Upper lobe of left lung (tissue), 6 donors: Measurements from ENCODE around the gene PLEKHM1. TPM values are rescaled to one million over a fixed set of nuclear protein-coding genes. Genes with fewer than 3 reads are reported as not detected.

Source experiments
- ATAC-seq, 2 donors: fragments of 200-7000 bp; cut with Tn5 transposase; one replicate each; pipeline ENCODE4 v1.9.1; 2022; ENCODE audit warnings: mild to moderate bottlenecking in 2 of 2, moderate library complexity in 2 of 2; ENCODE audit not compliant: low FRiP score in 2 of 2
- DNase-seq, 2 donors: peaks; one replicate each; pipeline ENCODE4 v3.0.0-alpha.2; 2019 to 2020
- H3K27ac ChIP-seq, 4 donors: fragments of 200-600 bp; sonication (generic); one replicate each; pipeline ENCODE4 v1.5.1; 2016 to 2019
- H3K27me3 ChIP-seq, 4 donors: fragments of 200-600 bp; sonication (generic); one replicate each; pipeline ENCODE4 v1.5.1; 2017 to 2019
- H3K36me3 ChIP-seq, 4 donors: fragments of 200-600 bp; sonication (generic); one replicate each; pipeline ENCODE4 v1.5.1; 2016 to 2019
- H3K4me1 ChIP-seq, 4 donors: fragments of 200-600 bp; sonication (generic); one replicate each; pipeline ENCODE4 v1.5.1; 2018 to 2019
- H3K4me3 ChIP-seq, 4 donors: fragments of 200-600 bp; sonication (generic); one replicate each; pipeline ENCODE4 v1.5.1; 2017 to 2019; ENCODE audit warnings: mild to moderate bottlenecking in 2 of 4, moderate library complexity in 1 of 4
- H3K9me3 ChIP-seq, 4 donors: fragments of 200-600 bp; sonication (generic); one replicate each; pipeline ENCODE4 v1.5.1; 2018 to 2019
- CTCF ChIP-seq, 6 experiments: fragments of 450-650 bp in 4 of 6; fragments of 200-600 bp in 2 of 6; sonication (generic) in 2 of 6; IDR thresholded peaks; one replicate each; pipeline ENCODE4 v1.5.1; 2016 to 2019; ENCODE audit warnings: antibody characterized with exemption in 6 of 6
- EP300 ChIP-seq, 4 donors: sonication (generic); formaldehyde crosslinking; IDR thresholded peaks; one replicate each; pipeline ENCODE4 v1.5.1; 2017; ENCODE audit warnings: antibody characterized with exemption in 4 of 4, control low read depth in 2 of 4
- POLR2A ChIP-seq, 4 donors: fragments of 450-650 bp; IDR thresholded peaks; one replicate each; pipeline ENCODE4 v1.5.1; 2016 to 2017; ENCODE audit warnings: antibody characterized with exemption in 4 of 4, mild to moderate bottlenecking in 2 of 4
- POLR2AphosphoS5 ChIP-seq, 2 donors: sonication (generic); formaldehyde crosslinking; IDR thresholded peaks; one replicate each; pipeline ENCODE4 v1.5.1; 2017; ENCODE audit warnings: antibody characterized with exemption in 2 of 2
- WGBS, 2 donors: methylation state at CpG; one replicate each; pipeline ENCODE4 v1.1.5; 2017 to 2018; 5-methylcytosine and 5-hydroxymethylcytosine counted together
- total RNA-seq, 6 donors: library from RNA; depleted of rRNA in 4 of 6; stranded (reverse); fragments of >200 nt in 4 of 6; gene quantifications; one replicate each; pipeline versions ENCODE4 v1.1.0 to v1.2.1, GENCODE V29; 2016 to 2021
- donor health status: DM: no; HTN: no; CAD: no; lungs with moderate emphysema.
- donor health status: DM: no; HTN: yes; CAD: no; lungs with severe emphysema.

The PLEKHM1 gene
- total RNA-seq, 6 donors from 2014 or later: 52.1 to 229 (median 72.0) TPM

GRCh38 chr17:45408611-45409421, 81.7 kb downstream of the PLEKHM1 start:
- 40 to 61% methylated on average over 9 to 11 of the region's 11 CpGs for WGBS, 2 donors
- no peak for DNase-seq
- Histone ChIP-seq H3K4me1 (peaks cover 75 to 85% (median 82%) of the 10 kb centered on the region in 4 donors), H3K27ac (peak overlapping the region; percentile 82 to 94 (median 90)), H3K27me3 (no peaks in the 10 kb centered on the region), H3K9me3 (no peaks in the 10 kb centered on the region), H3K4me3 (peak overlapping the region in 3 of 4 donors; percentile 35 to 59 (median 46)), H3K36me3 (peaks cover 8 to 21% (median 20%) of the 10 kb centered on the region in 4 donors)
- TF ChIP-seq POLR2AphosphoS5 (IDR thresholded peaks at IDR 0.05) (no peak), CTCF (IDR thresholded peaks at IDR 0.05) (no peak)
- no peak for ATAC-seq

GRCh38 chr17:45406107-45406506, 84.4 kb downstream of the PLEKHM1 start:
- Histone ChIP-seq H3K4me3 (peak overlapping the region in 1 of 4 donors; percentile 23), H3K27ac (peak overlapping the region in 2 of 4 donors; percentile 56 to 71), H3K36me3 (peaks cover 25 to 48% (median 46%) of the 10 kb centered on the region in 4 donors), H3K4me1 (peaks cover 50 to 60% (median 56%) of the 10 kb centered on the region in 4 donors), H3K9me3 (no peaks in the 10 kb centered on the region), H3K27me3 (no peaks in the 10 kb centered on the region)
- DNase-seq: no peak
- WGBS, 2 donors: 50 to 54% methylated on average over 7 of the region's 7 CpGs
- no peak for ATAC-seq
- TF ChIP-seq EP300 (IDR thresholded peaks at IDR 0.05) (no peak), POLR2A (IDR thresholded peaks at IDR 0.05) (no peak), POLR2AphosphoS5 (IDR thresholded peaks at IDR 0.05) (no peak), CTCF (IDR thresholded peaks at IDR 0.05) (no peak)

- Histone ChIP-seq H3K27me3 (no peaks in the 10 kb centered on the region), H3K9me3 (no peaks in the 10 kb centered on the region), H3K4me1 (peaks cover 43 to 54% (median 50%) of the 10 kb centered on the region in 4 donors), H3K4me3 (peak overlapping the region in 2 of 4 donors; percentile 8 to 23), H3K27ac (peak overlapping the region in 2 of 4 donors; percentile 2 to 56), H3K36me3 (peaks cover 26 to 55% (median 52%) of the 10 kb centered on the region in 4 donors)
- WGBS, 2 donors: 68 to 74% methylated on average over 28 to 43 of the region's 48 CpGs
- ATAC-seq (peak in 1 of 2 donors; percentile 27), DNase-seq (peak in 1 of 2 donors; percentile 78)
- TF ChIP-seq CTCF (IDR thresholded peaks at IDR 0.05) (no peak), POLR2AphosphoS5 (IDR thresholded peaks at IDR 0.05) (no peak), EP300 (IDR thresholded peaks at IDR 0.05) (no peak), POLR2A (IDR thresholded peaks at IDR 0.05) (no peak)
Measured at GRCh38 chr17:45405250-45406086, 85.1 kb downstream of the PLEKHM1 start.

GRCh38 chr17:45404870-45405249, 85.7 kb downstream of the PLEKHM1 start:
- DNase-seq: peak in 1 of 2 donors; percentile 35
- Histone ChIP-seq H3K4me1 (peaks cover 37 to 48% (median 44%) of the 10 kb centered on the region in 4 donors), H3K36me3 (peaks cover 29 to 61% (median 58%) of the 10 kb centered on the region in 4 donors), H3K27me3 (no peaks in the 10 kb centered on the region), H3K27ac (peak overlapping the region in 1 of 4 donors; percentile 2), H3K4me3 (no peak overlapping the region), H3K9me3 (no peaks in the 10 kb centered on the region)
- no peak for TF ChIP-seq POLR2A (IDR thresholded peaks at IDR 0.05)
- no peak for TF ChIP-seq EP300 (IDR thresholded peaks at IDR 0.05)
- TF ChIP-seq POLR2AphosphoS5 (IDR thresholded peaks at IDR 0.05): no peak
- TF ChIP-seq CTCF (IDR thresholded peaks at IDR 0.05): no peak
- 83 to 97% methylated on average over 6 to 13 of the region's 14 CpGs for WGBS, 2 donors
- ATAC-seq: no peak
